ENCODE results near the gene TAGLN. TPM values are rescaled to one million over a fixed set of nuclear protein-coding genes. Genes with fewer than 3 reads are reported as not detected.

Gene TAGLN
- total and polyA plus RNA-seq, 9 of the 15 experiments (the other 6 are each of a cell fraction or from before 2014, with no cell fraction given) = 0.21 to 4.9 (median 1.1) TPM

GRCh38 chr11:117185736-117186430, 13.3 kb upstream of the TAGLN start (continued):
- no peak for TF ChIP-seq ZNF232 (CRISPR knock-in tag; IDR thresholded peaks at IDR 0.05)

DNA sequence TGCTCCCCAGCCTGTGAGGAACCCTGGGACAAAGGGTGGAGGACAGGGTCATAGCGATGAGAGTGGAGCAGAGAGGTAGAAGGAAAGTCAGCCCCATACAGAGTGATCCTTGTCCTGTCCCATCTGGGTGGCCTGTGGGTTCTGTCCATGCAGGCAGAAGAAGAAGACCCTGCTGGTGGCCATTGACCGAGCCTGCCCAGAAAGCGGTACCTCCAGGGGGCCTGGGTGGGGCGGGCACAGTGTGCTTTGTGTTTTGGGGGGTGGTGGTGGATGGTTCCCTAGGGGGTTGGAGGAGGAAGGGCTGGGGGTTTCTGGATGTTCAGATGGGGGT, 12.8 kb upstream of the TAGLN start:
- CTCF ChIA-PET (ENCODE audit: low intra/inter-chr PET ratio) = no interaction called here
- ATAC-seq (no peak), FAIRE-seq (no peak), DNase-seq (ENCODE audit: extremely low read depth in 1 of 4, low spot score in 3 of 4) (no peak)
- H3K36me3 ChIP-seq (ENCODE audit: control insufficient read depth, insufficient read depth, low read length) = peaks cover 49% of the 10 kb centered on the region
- H2AFZ ChIP-seq (ENCODE audit: low read depth, low read length) = no peak overlapping the region
- POLR2A ChIA-PET = interaction anchor here (0.7 kb wide), 1 partner anchor 37 kb away, joined by 3 read pairs; no protein-coding TSS in a partner anchor
- no peaks in the 10 kb centered on the region for H3K9me1 ChIP-seq (ENCODE audit: control insufficient read depth, insufficient read depth, low read length)
- H3K79me2 ChIP-seq (ENCODE audit: control insufficient read depth, insufficient read depth, low read length) = no peaks in the 10 kb centered on the region
- TF ChIP-seq TBP (optimal IDR thresholded peaks at IDR 0.05; ENCODE audit: low read depth, low read length) = no peak
- no peak for TF ChIP-seq POLR3A (IDR thresholded peaks at IDR 0.05; ENCODE audit: borderline replicate concordance, extremely low read depth, insufficient read depth, insufficient read length)
- no peak overlapping the region for H3K27ac ChIP-seq (ENCODE audit: extremely low read depth, low read depth, low read length)
- in situ Hi-C loops (cut with MboI) = no loop called here
- no peak overlapping the region for H3K4me3 ChIP-seq
- H4K20me1 ChIP-seq (replicated peaks; ENCODE audit: control insufficient read depth, insufficient read depth, low read length) = 0 out of 2 replicates have a peak, but pooled peaks cover 3% of the 10 kb centered on the region
- no peak overlapping the region for H3K9ac ChIP-seq (ENCODE audit: insufficient read depth in 1 of 2, low read depth in 2 of 2, low read length in 2 of 2)
- H3K27me3 ChIP-seq (ENCODE audit: control insufficient read depth in 2 of 2, insufficient read depth in 2 of 2, low read length in 2 of 2) = no peaks in the 10 kb centered on the region
- no peaks in the 10 kb centered on the region for H3K9me3 ChIP-seq (replicated peaks; ENCODE audit: control insufficient read depth, insufficient read depth, low read depth, low read length)
- intact Hi-C loops (cut with micrococcal nuclease) = no loop called here
- 87% methylated on average over 4 of the region's 4 CpGs for WGBS (ENCODE audit: insufficient coverage, low coverage, missing lambda C conversion rate)
- no peak overlapping the region for H3K4me2 ChIP-seq (ENCODE audit: insufficient read depth, low read length)
- H3K4me1 ChIP-seq (replicated peaks in 1 of 2; ENCODE audit: control insufficient read depth in 2 of 2, insufficient read depth in 2 of 2, low read length in 2 of 2) = peaks cover 0 to 9% of the 10 kb centered on the region in 2 experiments; a peak in 3 of 5 replicates
- no TSS peak for BruUV-seq (replicated peaks)

GRCh38 chr11:117187007-117187406, 12.2 kb upstream of the TAGLN start:
- H3K27ac ChIP-seq (ENCODE audit: extremely low read depth, low read depth, low read length) = no peak overlapping the region
- H3K36me3 ChIP-seq (ENCODE audit: control insufficient read depth, insufficient read depth, low read length) = peaks cover 45% of the 10 kb centered on the region; the same call in 2 of the 3 replicates
- no peaks in the 10 kb centered on the region for H3K79me2 ChIP-seq (ENCODE audit: control insufficient read depth, insufficient read depth, low read length)
- TF ChIP-seq, protein P1, sequence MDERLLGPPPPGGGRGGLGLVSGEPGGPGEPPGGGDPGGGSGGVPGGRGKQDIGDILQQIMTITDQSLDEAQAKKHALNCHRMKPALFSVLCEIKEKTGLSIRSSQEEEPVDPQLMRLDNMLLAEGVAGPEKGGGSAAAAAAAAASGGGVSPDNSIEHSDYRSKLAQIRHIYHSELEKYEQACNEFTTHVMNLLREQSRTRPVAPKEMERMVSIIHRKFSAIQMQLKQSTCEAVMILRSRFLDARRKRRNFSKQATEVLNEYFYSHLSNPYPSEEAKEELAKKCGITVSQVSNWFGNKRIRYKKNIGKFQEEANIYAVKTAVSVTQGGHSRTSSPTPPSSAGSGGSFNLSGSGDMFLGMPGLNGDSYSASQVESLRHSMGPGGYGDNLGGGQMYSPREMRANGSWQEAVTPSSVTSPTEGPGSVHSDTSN (CRISPR knock-in tag; IDR thresholded peaks at IDR 0.05; ENCODE audit: low read depth) = no peak
- TF ChIP-seq, protein P1 (tag; conservative IDR thresholded peaks at IDR 0.05; ENCODE audit: low read depth) = no peak
- TF ChIP-seq ZNF41 (CRISPR knock-in tag; conservative IDR thresholded peaks at IDR 0.05) = no peak
- no peak for TF ChIP-seq MBD2 (IDR thresholded peaks at IDR 0.05; ENCODE audit: borderline replicate concordance, low read depth)
- TF ChIP-seq XRCC4 (IDR thresholded peaks at IDR 0.05; ENCODE audit: extremely low read depth, insufficient read depth, insufficient read length) = no peak
- no peak for TF ChIP-seq ZFPM2 (CRISPR knock-in tag; IDR thresholded peaks at IDR 0.05)
- in situ Hi-C loops (cut with MboI) (no loop called here), intact Hi-C loops (cut with micrococcal nuclease) (no loop called here)
- BruUV-seq (replicated peaks) = no TSS peak
- CTCF ChIA-PET (ENCODE audit: low intra/inter-chr PET ratio) = no interaction called here
- H4K20me1 ChIP-seq (replicated peaks; ENCODE audit: control insufficient read depth, insufficient read depth, low read length) = 0 out of 2 replicates have a peak, but pooled peaks cover 3% of the 10 kb centered on the region
- H3K4me1 ChIP-seq (replicated peaks in 1 of 2; ENCODE audit: control insufficient read depth in 2 of 2, insufficient read depth in 2 of 2, low read length in 2 of 2) = 0 out of 5 replicates have a peak, but pooled peaks cover 0 to 4% of the 10 kb centered on the region in 2 experiments
- H3K9me1 ChIP-seq (ENCODE audit: control insufficient read depth, insufficient read depth, low read length) = no peaks in the 10 kb centered on the region
- 63% methylated on average over 6 of the region's 6 CpGs for WGBS (ENCODE audit: insufficient coverage, low coverage, missing lambda C conversion rate)
- peak overlapping the region in 1 of 2 experiments; percentile 64; a peak in 1 of 4 replicates for H3K9ac ChIP-seq (ENCODE audit: insufficient read depth in 1 of 2, low read depth in 2 of 2, low read length in 2 of 2)
- no peaks in the 10 kb centered on the region for H3K9me3 ChIP-seq (replicated peaks; ENCODE audit: control insufficient read depth, insufficient read depth, low read depth, low read length)
- no peaks in the 10 kb centered on the region for H3K27me3 ChIP-seq (ENCODE audit: control insufficient read depth in 2 of 2, insufficient read depth in 2 of 2, low read length in 2 of 2)
- POLR2A ChIA-PET = no interaction called here
- no peak overlapping the region for H3K4me3 ChIP-seq
- DNase-seq (ENCODE audit: extremely low read depth in 1 of 4, low spot score in 3 of 4) = no peak
- no peak overlapping the region for H2AFZ ChIP-seq (ENCODE audit: low read depth, low read length)
- no peak overlapping the region for H3K4me2 ChIP-seq (ENCODE audit: insufficient read depth, low read length)
- ATAC-seq = no peak
- no peak for FAIRE-seq

All from K562 (cell line).